K562 (cell line): ENCODE measurements around the gene TMEM132D. TPM values are rescaled to one million over a fixed set of nuclear protein-coding genes. Genes with fewer than 3 reads are reported as not detected.

Experiments used
- ATAC-seq: fragments of 200-7000 bp; cut with Tn5 transposase; 3 replicates; pipeline ENCODE4 v1.9.1; 2020; ENCODE audit warnings: moderate library complexity
- BruUV-seq: library from RNA; stranded (reverse); fragments of 400-500 nt; replicated peaks from 2 replicates; lab custom pipeline; 2021; lab: Mats Ljungman, UMichigan
- CTCF ChIA-PET: fragments of 300-600 bp; formaldehyde crosslinking; extraction: SDS; loops from one replicate; lab custom pipeline; 2021; ENCODE audit warnings: low intra/inter-chr PET ratio; lab: Yijun Ruan, JAX
- POLR2A ChIA-PET: fragments of 300-600, 350-650 bp; sonication (Branson Sonifier 250); formaldehyde crosslinking; extraction: SDS; loops from one replicate; lab custom pipeline; 2021; ENCODE audit warnings: antibody characterized with exemption, inconsistent platforms; lab: Yijun Ruan, JAX
- DNase-seq, 4 experiments: peaks; one replicate each; pipeline versions ENCODE4 v3.0.0 to v3.0.0-alpha.2; 2011 to 2018; ENCODE audit warnings: low spot score in 3 of 4, mixed read lengths in 3 of 4; ENCODE audit errors: extremely low read depth in 1 of 4
- FAIRE-seq: peaks from 2 replicates; lab custom pipeline; 2011; peaks lifted over from hg19 to GRCh38; lab: Jason Lieb, UNC
- H2AFZ ChIP-seq: 2 replicates; pipeline ENCODE4 v1.6.0; 2011; ENCODE audit warnings: low read depth, low read length, control low read depth, inconsistent platforms
- H3K27ac ChIP-seq: fragments of 200-600 bp; 3 replicates; pipeline ENCODE4 v1.8.0; 2011; ENCODE audit warnings: low read depth, mild to moderate bottlenecking, control low read depth, inconsistent platforms, low read length, moderate library complexity, mixed read lengths; ENCODE audit errors: extremely low read depth
- H3K27me3 ChIP-seq, 2 experiments: fragments of 300-600 bp in 1 of 2; 2 replicates in 1 of 2; 3 replicates in 1 of 2; pipeline versions ENCODE4 v1.6.0 to v1.8.0; 2011; ENCODE audit warnings: inconsistent platforms in 2 of 2, low read length in 2 of 2, mild to moderate bottlenecking in 1 of 2, mixed read lengths in 1 of 2, moderate library complexity in 1 of 2; ENCODE audit not compliant: control insufficient read depth in 2 of 2, insufficient read depth in 2 of 2
- H3K36me3 ChIP-seq: fragments of 300-600 bp; 3 replicates; pipeline ENCODE4 v1.8.0; 2011; ENCODE audit warnings: mild to moderate bottlenecking, low read length, inconsistent platforms; ENCODE audit not compliant: control insufficient read depth, insufficient read depth
- H3K4me1 ChIP-seq, 2 experiments: fragments of 200-600 bp in 1 of 2; replicated peaks in 1 of 2; 2 replicates in 1 of 2; 3 replicates in 1 of 2; pipeline versions ENCODE4 v1.5.1 to v1.8.0; 2011; ENCODE audit warnings: inconsistent platforms in 2 of 2, low read length in 2 of 2, mild to moderate bottlenecking in 1 of 2, mixed read lengths in 1 of 2, moderate library complexity in 1 of 2; ENCODE audit not compliant: control insufficient read depth in 2 of 2, insufficient read depth in 2 of 2
- H3K4me2 ChIP-seq: 2 replicates; pipeline ENCODE4 v1.6.1; 2011; ENCODE audit warnings: low read length, control low read depth, inconsistent platforms, mixed read lengths; ENCODE audit not compliant: insufficient read depth
- H3K4me3 ChIP-seq: fragments of 200-600 bp; sonication (generic), shearing (Covaris generic); 2 replicates; pipeline ENCODE4 v1.5.1; 2016; ENCODE audit warnings: control low read depth, inconsistent platforms
- H3K79me2 ChIP-seq: fragments of 200-600 bp; 3 replicates; pipeline ENCODE4 v1.8.0; 2011; ENCODE audit warnings: low read length, inconsistent platforms; ENCODE audit not compliant: control insufficient read depth, insufficient read depth
- H3K9ac ChIP-seq, 2 experiments: 2 replicates each; pipeline versions ENCODE4 v1.6.0 to v1.6.1; 2011; ENCODE audit warnings: low read depth in 2 of 2, low read length in 2 of 2, control low read depth in 1 of 2, inconsistent platforms in 1 of 2, mild to moderate bottlenecking in 1 of 2, mixed read lengths in 1 of 2; ENCODE audit not compliant: insufficient read depth in 1 of 2
- H3K9me1 ChIP-seq: one replicate; pipeline ENCODE4 v1.6.0; 2011; ENCODE audit warnings: inconsistent platforms, mild to moderate bottlenecking, low read length, moderate library complexity; ENCODE audit not compliant: control insufficient read depth, insufficient read depth
- H3K9me3 ChIP-seq: replicated peaks from 2 replicates; pipeline ENCODE4 v1.5.1; 2011; ENCODE audit warnings: low read depth, low read length, inconsistent platforms; ENCODE audit not compliant: control insufficient read depth, insufficient read depth
- H4K20me1 ChIP-seq: replicated peaks from 2 replicates; pipeline ENCODE4 v1.6.1; 2011; ENCODE audit warnings: low read length, inconsistent platforms, mixed read lengths; ENCODE audit not compliant: control insufficient read depth, insufficient read depth
- MCM5 ChIP-seq: fragments of 450-650 bp; IDR thresholded peaks from 2 replicates; pipeline ENCODE4 v1.6.1; 2016; ENCODE audit warnings: low read depth
- MCM7 ChIP-seq, 2 experiments: fragments of 450-650 bp; IDR thresholded peaks; 2 replicates each; pipeline ENCODE4 v1.6.1; 2016 to 2018
- NCOA1 ChIP-seq: fragments of 450-650 bp; IDR thresholded peaks from 2 replicates; pipeline ENCODE4 v1.6.1; 2016; ENCODE audit warnings: low read depth
- PTTG1 ChIP-seq: fragments of 450-650 bp; IDR thresholded peaks from 2 replicates; pipeline ENCODE4 v1.6.1; 2016; ENCODE audit warnings: low read depth, mild to moderate bottlenecking, missing genetic modification characterization, missing compliant biosample characterization
- PURB ChIP-seq: sonication (generic); formaldehyde crosslinking; IDR thresholded peaks from 2 replicates; pipeline ENCODE4 v1.9.0; 2021; ENCODE audit warnings: low read depth, mild to moderate bottlenecking, missing genetic modification reagents
- RBM22 ChIP-seq: fragments of 200-400 bp; formaldehyde crosslinking; IDR thresholded peaks from 2 replicates; pipeline ENCODE4 v1.6.1; 2018; ENCODE audit warnings: low read length, low read depth; ENCODE audit not compliant: poor library complexity, severe bottlenecking
- SAP30 ChIP-seq: fragments of 200-600 bp; sonication (generic); IDR thresholded peaks from 2 replicates; pipeline ENCODE4 v1.6.1; 2012; ENCODE audit warnings: borderline replicate concordance, low read depth, mild to moderate bottlenecking, moderate library complexity, low read length, control low read depth, inconsistent platforms; ENCODE audit not compliant: insufficient read depth, poor library complexity, severe bottlenecking
- SMARCA4 ChIP-seq: fragments of 450-650 bp; IDR thresholded peaks from 2 replicates; pipeline ENCODE4 v1.6.1; 2016
- VEZF1 ChIP-seq: fragments of 200-800 bp; sonication (Bioruptor generic); IDR thresholded peaks from 2 replicates; pipeline ENCODE4 v1.6.1; 2017; ENCODE audit warnings: missing genetic modification characterization, missing compliant biosample characterization
- ZBTB17 ChIP-seq: fragments of 450-650 bp; formaldehyde crosslinking; IDR thresholded peaks from 2 replicates; pipeline ENCODE4 v1.4.0; 2020; ENCODE audit warnings: mild to moderate bottlenecking
- ZNF239 ChIP-seq: fragments of 250-450 bp; sonication (Bioruptor Pico); IDR thresholded peaks from 2 replicates; pipeline ENCODE4 v1.4.0; 2020; ENCODE audit warnings: mild to moderate bottlenecking
- ZNF24 ChIP-seq: fragments of 450-650 bp; IDR thresholded peaks from 2 replicates; pipeline ENCODE4 v1.6.1; 2016
- WGBS: fragments of 100-300 bp; shearing (Covaris generic); methylation state at CpG from one replicate; pipeline ENCODE4 v1.1.6; 2016; ENCODE audit warnings: low coverage, mixed read lengths; ENCODE audit not compliant: insufficient coverage; ENCODE audit errors: missing lambda C conversion rate; 5-methylcytosine and 5-hydroxymethylcytosine counted together
- in situ Hi-C: fragments of 300-500 bp; cut with MboI; formaldehyde crosslinking; loops from 4 replicates; pipeline ENCODE4 v1.15.0; 2018; ENCODE audit warnings: inconsistent platforms, mixed read lengths
- intact Hi-C: fragments of 100-400 bp; cut with micrococcal nuclease; formaldehyde crosslinking; loops from 2 replicates; pipeline ENCODE4 v1.14.2; 2022
- polyA plus RNA-seq, 8 experiments: library from polyadenylated mRNA; depleted of rRNA in 4 of 8; stranded (reverse) in 5 of 8; unstranded in 3 of 8; fragments of >200 nt; fragmentation: Nextera tagmentation in 2 of 8; fragmentation: Illumina TruSeq in 1 of 8; extraction: Ambion mirVana in 2 of 8; extraction: Trizol in 1 of 8; gene quantifications; 2 replicates each; pipeline versions ENCODE4 v1.2.1 to v1.2.3, GENCODE V29; 2011 to 2014; ENCODE audit warnings: inconsistent platforms in 1 of 8, missing spikeins in 1 of 8
- total RNA-seq, 7 experiments: library from RNA; depleted of rRNA in 6 of 7; stranded (reverse); fragments of >200 nt in 6 of 7; fragmentation: Illumina TruSeq in 2 of 7; extraction: Trizol in 2 of 7; gene quantifications; 2 replicates each; pipeline versions ENCODE4 v1.2.1 to v1.2.3, GENCODE V29; 2011 to 2021; ENCODE audit warnings: low replicate concordance in 1 of 7

TMEM132D gene
- total and polyA plus RNA-seq, 9 of the 15 experiments (the other 6 are each of a cell fraction or from before 2014, with no cell fraction given), result not detected

- no peak overlapping the region for H3K9ac ChIP-seq
- no peaks in the 10 kb centered on the region for H3K79me2 ChIP-seq
- CTCF ChIA-PET, result no interaction called here
- TF ChIP-seq ZNF24 (no peak), MCM5 (no peak), ZNF239 (no peak), PURB (CRISPR knock-in tag) (no peak), ZBTB17 (CRISPR knock-in tag) (no peak), VEZF1 (CRISPR knock-in tag) (no peak), RBM22 (no peak), PTTG1 (tag) (no peak), NCOA1 (no peak), SMARCA4 (no peak), SAP30 (no peak), MCM7 (IDR thresholded peaks at IDR 0.05) (no peak)
- intact Hi-C loops, result no loop called here
- no peak overlapping the region for H3K27ac ChIP-seq
- H3K9me1 ChIP-seq, result no peaks in the 10 kb centered on the region
- no peak overlapping the region for H3K4me2 ChIP-seq
- H3K4me3 ChIP-seq, result no peak overlapping the region
- H3K4me1 ChIP-seq, result no peaks in the 10 kb centered on the region
- no peaks in the 10 kb centered on the region for H4K20me1 ChIP-seq
- WGBS, result 0% methylated on average over 5 of the region's 5 CpGs
- H2AFZ ChIP-seq, result no peak overlapping the region
- no peaks in the 10 kb centered on the region for H3K36me3 ChIP-seq
- in situ Hi-C loops, result no loop called here
- H3K9me3 ChIP-seq, result no peaks in the 10 kb centered on the region
- POLR2A ChIA-PET, result interaction anchor here (1.0 to 1.3 kb wide), 2 partner anchors 9 to 13 kb away, joined by 3 read pairs; no protein-coding TSS in a partner anchor
- no TSS peak for BruUV-seq
- no peak for FAIRE-seq
- peaks cover 7 to 23% of the 10 kb centered on the region in 2 experiments; a peak in 3 of 5 replicates for H3K27me3 ChIP-seq
- ATAC-seq, result no peak
- DNase-seq, result no peak
Measured at GRCh38 chr12:129101816-129102215, 802.0 kb downstream of the TMEM132D start.
